GM23338 (cell line): ENCODE data around the gene ZNF219. TPM values are rescaled to one million over a fixed set of nuclear protein-coding genes. Genes with fewer than 3 reads are reported as not detected.

ENCODE experiments used
- ATAC-seq: fragments of 200-7000 bp; cut with Tn5 transposase; 3 replicates; pipeline ENCODE4 v1.9.1; 2020
- DNase-seq: peaks from one replicate; pipeline ENCODE4 v3.0.0-alpha.2; 2015; ENCODE audit warnings: low spot score
- H2AFZ ChIP-seq: fragments of 200-600 bp; sonication (generic); 2 replicates; pipeline ENCODE4 v1.8.0; 2016; ENCODE audit warnings: antibody characterized with exemption, mild to moderate bottlenecking, moderate library complexity
- H3F3A ChIP-seq: fragments of 200-600 bp; sonication (generic); replicated peaks from 2 replicates; pipeline ENCODE4 v1.8.0; 2017; ENCODE audit warnings: antibody characterized with exemption, mixed run types, low read depth
- H3K27ac ChIP-seq: fragments of 200-600 bp; sonication (generic); 2 replicates; pipeline ENCODE4 v1.6.1; 2016; ENCODE audit warnings: low read depth
- H3K27me3 ChIP-seq: fragments of 200-600 bp; sonication (generic); 2 replicates; pipeline ENCODE4 v1.8.0; 2016; ENCODE audit warnings: mild to moderate bottlenecking, mixed run types, moderate library complexity; ENCODE audit not compliant: insufficient read depth
- H3K36me3 ChIP-seq: fragments of 200-600 bp; sonication (generic); 2 replicates; pipeline ENCODE4 v1.8.0; 2016; ENCODE audit warnings: mild to moderate bottlenecking; ENCODE audit not compliant: insufficient read depth
- H3K4me1 ChIP-seq: fragments of 200-600 bp; sonication (generic); 2 replicates; pipeline ENCODE4 v1.8.0; 2016; ENCODE audit warnings: mild to moderate bottlenecking, moderate library complexity; ENCODE audit not compliant: insufficient read depth
- H3K4me2 ChIP-seq: fragments of 200-600 bp; sonication (generic); 2 replicates; pipeline ENCODE4 v1.7.1; 2017; ENCODE audit warnings: mixed run types
- H3K4me3 ChIP-seq: fragments of 200-600 bp; sonication (generic); 2 replicates; pipeline ENCODE4 v1.6.1; 2016; ENCODE audit warnings: mixed run types
- H3K79me2 ChIP-seq: fragments of 200-600 bp; sonication (generic); replicated peaks from 2 replicates; pipeline ENCODE4 v1.8.0; 2017; ENCODE audit warnings: mild to moderate bottlenecking; ENCODE audit not compliant: insufficient read depth
- H3K9me2 ChIP-seq: fragments of 200-600 bp; sonication (generic); 2 replicates; pipeline ENCODE4 v1.8.0; 2017; ENCODE audit not compliant: insufficient read depth
- H4K20me1 ChIP-seq: fragments of 200-600 bp; sonication (generic); replicated peaks from 2 replicates; pipeline ENCODE4 v1.8.0; 2017; ENCODE audit warnings: mild to moderate bottlenecking; ENCODE audit not compliant: insufficient read depth
- H3K27ac Mint-ChIP-seq: 2 replicates; pipeline ENCODE4 v1.8.0; 2020; ENCODE audit warnings: inconsistent platforms, mild to moderate bottlenecking, moderate library complexity, mixed read lengths
- H3K27me3 Mint-ChIP-seq: 3 replicates; pipeline ENCODE4 v1.8.0; 2022; ENCODE audit warnings: low read depth, mild to moderate bottlenecking, moderate library complexity, mixed read lengths, inconsistent platforms; ENCODE audit not compliant: insufficient read depth, poor library complexity
- H3K36me3 Mint-ChIP-seq: 3 replicates; pipeline ENCODE4 v1.8.0; 2021; ENCODE audit warnings: low read depth, mild to moderate bottlenecking, inconsistent platforms, moderate library complexity, mixed read lengths
- H3K4me1 Mint-ChIP-seq: 3 replicates; pipeline ENCODE4 v1.8.0; 2020; ENCODE audit warnings: mild to moderate bottlenecking, inconsistent platforms, mixed read lengths
- H3K4me3 Mint-ChIP-seq: 3 replicates; pipeline ENCODE4 v1.8.0; 2021; ENCODE audit warnings: moderate library complexity, mild to moderate bottlenecking, inconsistent platforms, mixed read lengths
- H3K9me3 Mint-ChIP-seq: 3 replicates; pipeline ENCODE4 v1.8.0; 2020; ENCODE audit warnings: moderate library complexity, mild to moderate bottlenecking, inconsistent platforms, mixed read lengths
- EZH2 ChIP-seq: fragments of 200-600 bp; sonication (generic); IDR thresholded peaks from one replicate; pipeline ENCODE4 v1.8.0; 2017; ENCODE audit warnings: antibody characterized with exemption, mild to moderate bottlenecking, low read depth; ENCODE audit not compliant: unreplicated experiment
- EZH2phosphoT487 ChIP-seq: fragments of 200-600 bp; sonication (generic); IDR thresholded peaks from one replicate; pipeline ENCODE4 v1.8.1; 2018; ENCODE audit warnings: antibody characterized with exemption; ENCODE audit not compliant: unreplicated experiment
- JUNB ChIP-seq: IDR thresholded peaks from one replicate; pipeline ENCODE4 v1.6.1; 2016; ENCODE audit warnings: antibody characterized with exemption; ENCODE audit not compliant: unreplicated experiment
- POLR2AphosphoS5 ChIP-seq: IDR thresholded peaks from 2 replicates; pipeline ENCODE4 v1.6.1; 2016; ENCODE audit warnings: antibody characterized with exemption, low read depth
- STAT1 ChIP-seq: IDR thresholded peaks from one replicate; pipeline ENCODE4 v1.6.1; 2016; ENCODE audit warnings: antibody characterized with exemption; ENCODE audit not compliant: unreplicated experiment
- ZNF331 ChIP-seq: fragments of 250-450 bp; sonication (Bioruptor Pico); IDR thresholded peaks from 2 replicates; pipeline ENCODE4 v1.5.0; 2020; ENCODE audit warnings: low read depth, mild to moderate bottlenecking, moderate library complexity
- polyA plus RNA-seq: library from polyadenylated mRNA; unstranded; fragments of >200 nt; fragmentation: Nextera tagmentation; extraction: Ambion mirVana; gene quantifications from 2 replicates; pipeline ENCODE4 v1.2.1, GENCODE V29; 2016
- total RNA-seq: library from RNA; depleted of rRNA; stranded (reverse); fragments of >200 nt; shearing (Covaris generic); gene quantifications from 2 replicates; pipeline ENCODE4 v1.2.3, GENCODE V29; 2014
- TF ChIP-seq, protein P1 (sequence below), 2 experiments: fragments of 200-600 bp in 1 of 2; sonication (generic) in 1 of 2; conservative IDR thresholded peaks; 2 replicates each; pipeline versions ENCODE4 v1.5.1 to v1.6.1; 2016 to 2017; ENCODE audit warnings: antibody characterized with exemption in 2 of 2, low read depth in 2 of 2, mild to moderate bottlenecking in 2 of 2, moderate library complexity in 1 of 2
- TF ChIP-seq, protein P2 (sequence below): fragments of 250-450 bp; sonication (Bioruptor Pico); IDR thresholded peaks from 2 replicates; pipeline ENCODE4 v1.5.0; 2020; ENCODE audit warnings: mild to moderate bottlenecking, moderate library complexity

ZNF219 gene
- total and polyA plus RNA-seq, 2 experiments from 2014 or later: 37.7 to 153 TPM

DNA sequence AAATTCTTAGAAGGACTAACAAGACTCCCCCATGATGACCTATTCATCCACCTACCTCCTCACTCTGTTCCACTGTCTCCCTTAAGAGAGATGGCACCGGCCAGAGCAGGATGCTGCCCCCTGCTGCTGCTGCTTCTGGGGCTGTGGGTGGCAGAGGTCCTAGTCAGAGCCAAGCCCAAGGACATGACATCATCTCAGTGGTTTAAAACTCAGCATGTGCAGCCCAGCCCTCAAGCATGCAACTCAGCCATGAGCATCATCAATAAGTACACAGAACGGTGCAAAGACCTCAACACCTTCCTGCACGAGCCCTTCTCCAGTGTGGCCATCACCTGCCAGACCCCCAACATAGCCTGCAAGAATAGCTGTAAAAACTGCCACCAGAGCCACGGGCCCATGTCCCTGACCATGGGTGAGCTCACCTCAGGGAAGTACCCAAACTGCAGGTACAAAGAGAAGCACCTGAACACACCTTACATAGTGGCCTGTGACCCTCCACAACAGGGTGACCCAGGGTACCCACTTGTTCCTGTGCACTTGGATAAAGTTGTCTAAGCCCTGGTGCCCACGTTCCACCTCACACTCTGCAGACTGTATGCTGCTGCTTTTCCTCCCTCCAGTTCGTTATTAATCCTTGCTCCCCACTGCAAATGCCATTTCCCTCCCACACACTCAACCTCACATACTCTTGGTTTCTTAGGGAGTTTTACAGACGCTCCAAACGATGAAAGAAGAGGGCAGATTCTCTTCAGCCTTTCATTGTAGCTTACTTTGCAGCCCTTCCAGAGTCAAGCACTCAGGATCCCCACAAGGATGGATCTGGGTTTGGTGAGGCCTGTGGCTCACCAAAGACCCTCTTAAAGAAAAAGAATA, 40.4 kb downstream of the ZNF219 start, which contains the start of gene RNASE8:
Gene RNASE8, plus strand, starts transcription at position 20 of the 873 bp plus-strand sequence. Its CDS starts 71 bp downstream, at position 91.
- Mint-ChIP-seq H3K27ac (no peak within 1 kb of the TSS), H3K4me1 (peaks cover 12% of the 10 kb centered on the region; the same call in 2 of the 3 replicates), H3K4me3 (no peak within 1 kb of the TSS), H3K9me3 (no peaks in the 10 kb centered on the region), H3K27me3 (peaks cover 7% of the 10 kb centered on the region), H3K36me3 (no peaks in the 10 kb centered on the region)
- H3K79me2 ChIP-seq: no peaks in the 10 kb centered on the region
- DNase-seq: no peak
- no peak within 1 kb of the TSS for H3K4me2 ChIP-seq
- no peaks in the 10 kb centered on the region for H4K20me1 ChIP-seq
- no peaks in the 10 kb centered on the region for H3K36me3 ChIP-seq
- H3F3A ChIP-seq: no peaks in the 10 kb centered on the region
- H3K9me2 ChIP-seq: no peaks in the 10 kb centered on the region
- H3K4me3 ChIP-seq: no peak within 1 kb of the TSS
- no peak for ATAC-seq
- no peak within 1 kb of the TSS for H2AFZ ChIP-seq
- H3K27me3 ChIP-seq: no peaks in the 10 kb centered on the region
- TF ChIP-seq, protein P1, sequence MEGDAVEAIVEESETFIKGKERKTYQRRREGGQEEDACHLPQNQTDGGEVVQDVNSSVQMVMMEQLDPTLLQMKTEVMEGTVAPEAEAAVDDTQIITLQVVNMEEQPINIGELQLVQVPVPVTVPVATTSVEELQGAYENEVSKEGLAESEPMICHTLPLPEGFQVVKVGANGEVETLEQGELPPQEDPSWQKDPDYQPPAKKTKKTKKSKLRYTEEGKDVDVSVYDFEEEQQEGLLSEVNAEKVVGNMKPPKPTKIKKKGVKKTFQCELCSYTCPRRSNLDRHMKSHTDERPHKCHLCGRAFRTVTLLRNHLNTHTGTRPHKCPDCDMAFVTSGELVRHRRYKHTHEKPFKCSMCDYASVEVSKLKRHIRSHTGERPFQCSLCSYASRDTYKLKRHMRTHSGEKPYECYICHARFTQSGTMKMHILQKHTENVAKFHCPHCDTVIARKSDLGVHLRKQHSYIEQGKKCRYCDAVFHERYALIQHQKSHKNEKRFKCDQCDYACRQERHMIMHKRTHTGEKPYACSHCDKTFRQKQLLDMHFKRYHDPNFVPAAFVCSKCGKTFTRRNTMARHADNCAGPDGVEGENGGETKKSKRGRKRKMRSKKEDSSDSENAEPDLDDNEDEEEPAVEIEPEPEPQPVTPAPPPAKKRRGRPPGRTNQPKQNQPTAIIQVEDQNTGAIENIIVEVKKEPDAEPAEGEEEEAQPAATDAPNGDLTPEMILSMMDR (conservative IDR thresholded peaks at IDR 0.05; ENCODE audit: low read depth in 2 of 2): peak in 1 of 2 experiments; percentile 15; a peak in 1 of 4 replicates
- no peak for TF ChIP-seq EZH2
- no peak within 1 kb of the TSS for H3K27ac ChIP-seq
- H3K4me1 ChIP-seq: peaks cover 6% of the 10 kb centered on the region; the same call in 1 of the 2 replicates

DNA sequence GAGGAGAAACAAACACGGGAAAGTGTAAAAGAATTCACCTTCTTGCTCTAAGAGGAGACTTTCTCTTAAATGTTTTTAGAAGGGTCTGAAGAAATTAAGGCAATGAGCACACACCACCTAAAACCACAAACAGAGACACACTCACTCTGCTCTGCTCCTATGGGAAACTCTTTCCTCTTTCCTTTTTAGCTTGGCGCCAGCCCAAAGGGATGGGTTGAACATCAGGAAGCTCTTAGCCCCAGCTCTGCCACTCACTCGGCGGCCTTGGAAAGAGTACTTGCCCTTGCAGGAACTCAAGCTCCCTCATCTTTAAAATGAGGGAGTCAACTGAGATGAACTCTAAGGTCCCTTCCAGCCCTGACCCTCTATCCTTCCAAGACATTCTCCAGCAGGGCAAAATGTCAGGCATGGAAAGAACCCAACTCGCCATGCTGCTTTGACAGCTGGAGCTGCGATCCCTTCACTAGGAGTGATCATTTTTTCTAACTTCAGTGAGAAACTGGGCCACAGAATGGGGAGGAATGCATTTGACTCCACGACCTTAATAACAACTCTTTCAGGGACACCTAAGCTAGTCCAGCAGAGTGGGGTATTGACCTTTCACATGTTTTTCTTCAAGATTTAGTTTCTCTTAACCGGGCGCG, 41.8 kb downstream of the ZNF219 start:
- H3K9me2 ChIP-seq: no peaks in the 10 kb centered on the region
- Mint-ChIP-seq H3K4me1 (peaks cover 12% of the 10 kb centered on the region; the same call in 2 of the 3 replicates), H3K4me3 (no peak overlapping the region), H3K36me3 (no peaks in the 10 kb centered on the region), H3K27ac (no peak overlapping the region), H3K27me3 (peaks cover 5% of the 10 kb centered on the region), H3K9me3 (no peaks in the 10 kb centered on the region)
- DNase-seq (no peak), ATAC-seq (no peak)
- no peak overlapping the region for H3K4me2 ChIP-seq
- H2AFZ ChIP-seq: no peak overlapping the region
- no peaks in the 10 kb centered on the region for H3K36me3 ChIP-seq
- H3K79me2 ChIP-seq: no peaks in the 10 kb centered on the region
- no peaks in the 10 kb centered on the region for H3F3A ChIP-seq
- H3K4me1 ChIP-seq: peaks cover 6% of the 10 kb centered on the region; the same call in 1 of the 2 replicates
- no peaks in the 10 kb centered on the region for H3K27me3 ChIP-seq
- no peak overlapping the region for H3K4me3 ChIP-seq
- no peaks in the 10 kb centered on the region for H4K20me1 ChIP-seq
- no peak overlapping the region for H3K27ac ChIP-seq
- TF ChIP-seq ZNF331 (CRISPR knock-in tag) (no peak), EZH2phosphoT487 (no peak), STAT1 (no peak), POLR2AphosphoS5 (no peak), EZH2 (no peak), JUNB (no peak)
- TF ChIP-seq, protein P1 (conservative IDR thresholded peaks at IDR 0.05; ENCODE audit: low read depth in 2 of 2): no peak
- TF ChIP-seq, protein P2, sequence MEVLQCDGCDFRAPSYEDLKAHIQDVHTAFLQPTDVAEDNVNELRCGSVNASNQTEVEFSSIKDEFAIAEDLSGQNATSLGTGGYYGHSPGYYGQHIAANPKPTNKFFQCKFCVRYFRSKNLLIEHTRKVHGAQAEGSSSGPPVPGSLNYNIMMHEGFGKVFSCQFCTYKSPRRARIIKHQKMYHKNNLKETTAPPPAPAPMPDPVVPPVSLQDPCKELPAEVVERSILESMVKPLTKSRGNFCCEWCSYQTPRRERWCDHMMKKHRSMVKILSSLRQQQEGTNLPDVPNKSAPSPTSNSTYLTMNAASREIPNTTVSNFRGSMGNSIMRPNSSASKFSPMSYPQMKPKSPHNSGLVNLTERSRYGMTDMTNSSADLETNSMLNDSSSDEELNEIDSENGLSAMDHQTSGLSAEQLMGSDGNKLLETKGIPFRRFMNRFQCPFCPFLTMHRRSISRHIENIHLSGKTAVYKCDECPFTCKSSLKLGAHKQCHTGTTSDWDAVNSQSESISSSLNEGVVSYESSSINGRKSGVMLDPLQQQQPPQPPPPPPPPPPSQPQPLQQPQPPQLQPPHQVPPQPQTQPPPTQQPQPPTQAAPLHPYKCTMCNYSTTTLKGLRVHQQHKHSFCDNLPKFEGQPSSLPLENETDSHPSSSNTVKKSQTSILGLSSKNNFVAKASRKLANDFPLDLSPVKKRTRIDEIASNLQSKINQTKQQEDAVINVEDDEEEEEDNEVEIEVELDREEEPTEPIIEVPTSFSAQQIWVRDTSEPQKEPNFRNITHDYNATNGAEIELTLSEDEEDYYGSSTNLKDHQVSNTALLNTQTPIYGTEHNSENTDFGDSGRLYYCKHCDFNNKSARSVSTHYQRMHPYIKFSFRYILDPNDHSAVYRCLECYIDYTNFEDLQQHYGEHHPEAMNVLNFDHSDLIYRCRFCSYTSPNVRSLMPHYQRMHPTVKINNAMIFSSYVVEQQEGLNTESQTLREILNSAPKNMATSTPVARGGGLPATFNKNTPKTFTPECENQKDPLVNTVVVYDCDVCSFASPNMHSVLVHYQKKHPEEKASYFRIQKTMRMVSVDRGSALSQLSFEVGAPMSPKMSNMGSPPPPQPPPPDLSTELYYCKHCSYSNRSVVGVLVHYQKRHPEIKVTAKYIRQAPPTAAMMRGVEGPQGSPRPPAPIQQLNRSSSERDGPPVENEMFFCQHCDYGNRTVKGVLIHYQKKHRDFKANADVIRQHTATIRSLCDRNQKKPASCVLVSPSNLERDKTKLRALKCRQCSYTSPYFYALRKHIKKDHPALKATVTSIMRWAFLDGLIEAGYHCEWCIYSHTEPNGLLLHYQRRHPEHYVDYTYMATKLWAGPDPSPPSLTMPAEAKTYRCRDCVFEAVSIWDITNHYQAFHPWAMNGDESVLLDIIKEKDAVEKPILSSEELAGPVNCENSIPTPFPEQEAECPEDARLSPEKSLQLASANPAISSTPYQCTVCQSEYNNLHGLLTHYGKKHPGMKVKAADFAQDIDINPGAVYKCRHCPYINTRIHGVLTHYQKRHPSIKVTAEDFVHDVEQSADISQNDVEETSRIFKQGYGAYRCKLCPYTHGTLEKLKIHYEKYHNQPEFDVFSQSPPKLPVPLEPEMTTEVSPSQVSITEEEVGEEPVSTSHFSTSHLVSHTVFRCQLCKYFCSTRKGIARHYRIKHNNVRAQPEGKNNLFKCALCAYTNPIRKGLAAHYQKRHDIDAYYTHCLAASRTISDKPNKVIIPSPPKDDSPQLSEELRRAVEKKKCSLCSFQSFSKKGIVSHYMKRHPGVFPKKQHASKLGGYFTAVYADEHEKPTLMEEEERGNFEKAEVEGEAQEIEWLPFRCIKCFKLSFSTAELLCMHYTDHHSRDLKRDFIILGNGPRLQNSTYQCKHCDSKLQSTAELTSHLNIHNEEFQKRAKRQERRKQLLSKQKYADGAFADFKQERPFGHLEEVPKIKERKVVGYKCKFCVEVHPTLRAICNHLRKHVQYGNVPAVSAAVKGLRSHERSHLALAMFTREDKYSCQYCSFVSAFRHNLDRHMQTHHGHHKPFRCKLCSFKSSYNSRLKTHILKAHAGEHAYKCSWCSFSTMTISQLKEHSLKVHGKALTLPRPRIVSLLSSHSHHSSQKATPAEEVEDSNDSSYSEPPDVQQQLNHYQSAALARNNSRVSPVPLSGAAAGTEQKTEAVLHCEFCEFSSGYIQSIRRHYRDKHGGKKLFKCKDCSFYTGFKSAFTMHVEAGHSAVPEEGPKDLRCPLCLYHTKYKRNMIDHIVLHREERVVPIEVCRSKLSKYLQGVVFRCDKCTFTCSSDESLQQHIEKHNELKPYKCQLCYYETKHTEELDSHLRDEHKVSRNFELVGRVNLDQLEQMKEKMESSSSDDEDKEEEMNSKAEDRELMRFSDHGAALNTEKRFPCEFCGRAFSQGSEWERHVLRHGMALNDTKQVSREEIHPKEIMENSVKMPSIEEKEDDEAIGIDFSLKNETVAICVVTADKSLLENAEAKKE (CRISPR knock-in tag): no peak
